HCT116 (cell line): ENCODE measurements around the gene TMEM81.

Source experiments
- CEBPB ChIP-seq: IDR thresholded peaks from 2 replicates; pipeline ENCODE4 v1.6.1; 2012; ENCODE audit warnings: low read depth
- CTCF ChIP-seq, 3 experiments: fragments of 200-600 bp in 1 of 3; sonication (generic) in 1 of 3; IDR thresholded peaks in 2 of 3; conservative IDR thresholded peaks in 1 of 3; 2 replicates each; pipeline ENCODE4 v1.5.1; 2012 to 2017; ENCODE audit warnings: low read depth in 2 of 3, low read length in 2 of 3, antibody characterized with exemption in 1 of 3, borderline replicate concordance in 1 of 3, control low read depth in 1 of 3, mild to moderate bottlenecking in 1 of 3, mixed read lengths in 1 of 3, mixed run types in 1 of 3, moderate library complexity in 1 of 3; ENCODE audit not compliant: insufficient read depth in 1 of 3
- EZH2 ChIP-seq: fragments of 200-600 bp; sonication (generic); IDR thresholded peaks from 2 replicates; pipeline ENCODE4 v1.6.1; 2017; ENCODE audit warnings: antibody characterized with exemption, mixed run types
- JUND ChIP-seq: IDR thresholded peaks from 2 replicates; pipeline ENCODE4 v1.6.1; 2012
- MAX ChIP-seq: IDR thresholded peaks from 2 replicates; pipeline ENCODE4 v1.6.1; 2012
- POLR2A ChIP-seq: IDR thresholded peaks from 2 replicates; pipeline ENCODE4 v1.7.0; 2011; ENCODE audit warnings: borderline replicate concordance; ENCODE audit not compliant: insufficient read depth, insufficient read length; ENCODE audit errors: extremely low read depth
- POLR2AphosphoS5 ChIP-seq: IDR thresholded peaks from 2 replicates; pipeline ENCODE4 v1.6.1; 2011; ENCODE audit warnings: mild to moderate bottlenecking, low read depth, low read length, moderate library complexity
- RAD21 ChIP-seq: IDR thresholded peaks from 2 replicates; pipeline ENCODE4 v1.6.1; 2012; ENCODE audit warnings: low read depth, mild to moderate bottlenecking
- TCF7L2 ChIP-seq: IDR thresholded peaks from 2 replicates; pipeline ENCODE4 v1.7.0; 2011; ENCODE audit warnings: borderline replicate concordance, inconsistent platforms; ENCODE audit not compliant: insufficient read depth, insufficient read length; ENCODE audit errors: extremely low read depth
- YY1 ChIP-seq: IDR thresholded peaks from 2 replicates; pipeline ENCODE4 v1.6.1; 2011; ENCODE audit warnings: low read length, low read depth, moderate library complexity, mild to moderate bottlenecking; ENCODE audit not compliant: insufficient replicate concordance; ENCODE audit errors: extremely low read depth
- ZBTB33 ChIP-seq: IDR thresholded peaks from 2 replicates; pipeline ENCODE4 v1.6.1; 2011; ENCODE audit warnings: mild to moderate bottlenecking, low read length, moderate library complexity; ENCODE audit not compliant: insufficient replicate concordance; ENCODE audit errors: extremely low read depth

- TF ChIP-seq CTCF (IDR thresholded peaks at IDR 0.05 in 2 of 3, conservative IDR thresholded peaks at IDR 0.05 in 1 of 3; ENCODE audit: borderline replicate concordance in 1 of 3, insufficient read depth in 1 of 3, low read depth in 2 of 3, low read length in 2 of 3), result no peak
- TF ChIP-seq POLR2A, result no peak
- no peak for TF ChIP-seq YY1
- TF ChIP-seq EZH2, result no peak
- TF ChIP-seq TCF7L2, result no peak
- TF ChIP-seq RAD21, result no peak
- TF ChIP-seq POLR2AphosphoS5, result no peak
- no peak for TF ChIP-seq ZBTB33
- no peak for TF ChIP-seq JUND
- TF ChIP-seq MAX, result no peak
- no peak for TF ChIP-seq CEBPB
These were observed 40.4 kb downstream of the TMEM81 start for GRCh38 chr1:205043866-205044265.
